MM.1S (cell line): ENCODE data around the gene HNRNPLL.

Experiments used
- CTCF ChIP-seq: fragments of 300-600 bp; sonication (generic); IDR thresholded peaks from 2 replicates; pipeline ENCODE4 v1.5.1; 2016; ENCODE audit warnings: antibody characterized with exemption, low read length, mixed read lengths
- EZH2 ChIP-seq: fragments of 300-600 bp; sonication (generic); optimal IDR thresholded peaks from 2 replicates; pipeline ENCODE3; 2017; ENCODE audit warnings: low read depth, mild to moderate bottlenecking, antibody characterized with exemption, low read length, mixed read lengths

- no peak for TF ChIP-seq CTCF
- TF ChIP-seq EZH2: no peak
These were observed 31.2 kb upstream of the HNRNPLL start for GRCh38 chr2:38633895-38634294.
